ENCODE measurements around the gene IRF2. TPM values are rescaled to one million over a fixed set of nuclear protein-coding genes. Genes with fewer than 3 reads are reported as not detected.

The IRF2 gene
- total RNA-seq (2014; rRNA removed; shearing (Covaris generic)): 12.1 and 14.1 TPM in 2 replicates

GRCh38 chr4:184474263-184475095, at the start of gene IRF2:
Gene IRF2, minus strand, starts transcription at chr4:184474550. Its CDS starts 45,486 bp downstream, at chr4:184429064.

Small RNAs within 50 kb of the gene (small RNA-seq; reads per million reads assigned to genes)
- gene RF00152: not detected

Other genes with a start within 250 kb of the IRF2 start
- gene CASP3, start 174.9 kb upstream of the IRF2 start, total RNA-seq (2014; rRNA removed; shearing (Covaris generic)): 16.7 and 17.7 TPM in 2 replicates
- gene PRIMPOL, start 175.2 kb upstream of the IRF2 start, total RNA-seq (2014; rRNA removed; shearing (Covaris generic)): 21.4 and 24.3 TPM in 2 replicates

Measured in A375 (cell line).